HEK293 (cell line): ENCODE measurements around the gene C1orf21.

ENCODE experiments used
- CTCF ChIA-PET: fragments of 350-600 bp; formaldehyde crosslinking; extraction: SDS; loops from one replicate; lab custom pipeline; 2021; ENCODE audit warnings: antibody characterized with exemption; lab: Yijun Ruan, JAX
- POLR2A ChIA-PET: fragments of 300-600 bp; formaldehyde crosslinking; extraction: SDS; loops from one replicate; lab custom pipeline; 2020; ENCODE audit warnings: antibody characterized with exemption, inconsistent platforms; lab: Yijun Ruan, JAX
- H3K27ac ChIP-seq: fragments of 200-500 bp; sonication (Bioruptor generic); 2 replicates; pipeline ENCODE4 v1.5.1; 2014; ENCODE audit warnings: low read depth, low read length, control low read depth, inconsistent platforms; ENCODE audit errors: extremely low read depth
- H3K36me3 ChIP-seq, 2 experiments: fragments of 200-500 bp in 1 of 2; sonication (Bioruptor generic) in 1 of 2; 1 replicate in 1 of 2; 2 replicates in 1 of 2; pipeline ENCODE4 v1.5.1; 2014 to 2017; ENCODE audit warnings: inconsistent platforms in 2 of 2, low read length in 2 of 2; ENCODE audit not compliant: control insufficient read depth in 2 of 2, insufficient read depth in 1 of 2
- H3K4me1 ChIP-seq: fragments of 200-500 bp; sonication (Bioruptor generic); 2 replicates; pipeline ENCODE4 v1.5.1; 2014; ENCODE audit warnings: mild to moderate bottlenecking, low read length, inconsistent platforms; ENCODE audit not compliant: control insufficient read depth, insufficient read depth
- H3K4me3 ChIP-seq: 2 replicates; pipeline ENCODE4 v1.5.1; 2011; ENCODE audit warnings: low read depth, mild to moderate bottlenecking, control low read depth, low read length, moderate library complexity
- H3K9me3 ChIP-seq: fragments of 200-500 bp; sonication (Bioruptor generic); 2 replicates; pipeline ENCODE4 v1.5.1; 2014; ENCODE audit warnings: low read depth, low read length, inconsistent platforms; ENCODE audit not compliant: control insufficient read depth, insufficient read depth
- BCL11B ChIP-seq: fragments of 450-650 bp; formaldehyde crosslinking; IDR thresholded peaks from 2 replicates; pipeline ENCODE4 v1.5.1; 2016; ENCODE audit warnings: low read depth, missing biosample characterization, missing genetic modification characterization
- INSM2 ChIP-seq: fragments of 450-650 bp; formaldehyde crosslinking; IDR thresholded peaks from 2 replicates; pipeline ENCODE4 v1.5.1; 2016; ENCODE audit warnings: missing biosample characterization, missing genetic modification characterization
- TCF7L2 ChIP-seq: IDR thresholded peaks from 2 replicates; pipeline ENCODE4 v1.6.1; 2011; ENCODE audit warnings: low read depth, mild to moderate bottlenecking, inconsistent platforms, low read length, moderate library complexity, borderline replicate concordance
- ZBTB21 ChIP-seq: fragments of 450-650 bp; formaldehyde crosslinking; IDR thresholded peaks from 2 replicates; pipeline ENCODE4 v1.5.1; 2017; ENCODE audit warnings: missing biosample characterization, missing genetic modification characterization
- ZBTB44 ChIP-seq: fragments of 450-650 bp; IDR thresholded peaks from 2 replicates; pipeline ENCODE4 v1.5.1; 2018; ENCODE audit warnings: missing biosample characterization, mild to moderate bottlenecking, missing genetic modification characterization
- ZFHX2 ChIP-seq: fragments of 450-650 bp; formaldehyde crosslinking; conservative IDR thresholded peaks from 2 replicates; pipeline ENCODE4 v1.5.1; 2016; ENCODE audit warnings: missing biosample characterization, missing genetic modification characterization
- ZNF133 ChIP-seq: fragments of 450-650 bp; formaldehyde crosslinking; IDR thresholded peaks from 2 replicates; pipeline ENCODE4 v1.5.1; 2016; ENCODE audit warnings: missing biosample characterization, missing genetic modification characterization
- ZNF174 ChIP-seq: fragments of 450-650 bp; formaldehyde crosslinking; IDR thresholded peaks from 2 replicates; pipeline ENCODE4 v1.5.0; 2017; ENCODE audit warnings: missing biosample characterization, mild to moderate bottlenecking, missing genetic modification characterization
- ZNF221 ChIP-seq: fragments of 450-650 bp; formaldehyde crosslinking; IDR thresholded peaks from 2 replicates; pipeline ENCODE4 v1.5.1; 2017; ENCODE audit warnings: missing biosample characterization, missing genetic modification characterization, borderline replicate concordance
- ZNF23 ChIP-seq: fragments of 450-650 bp; formaldehyde crosslinking; IDR thresholded peaks from 2 replicates; pipeline ENCODE4 v1.5.1; 2016; ENCODE audit warnings: missing biosample characterization, missing genetic modification characterization, borderline replicate concordance
- ZNF280D ChIP-seq: fragments of 450-650 bp; formaldehyde crosslinking; IDR thresholded peaks from 2 replicates; pipeline ENCODE4 v1.5.1; 2016; ENCODE audit warnings: missing biosample characterization, missing genetic modification characterization
- ZNF292 ChIP-seq: fragments of 450-650 bp; formaldehyde crosslinking; IDR thresholded peaks from 2 replicates; pipeline ENCODE4 v1.5.1; 2016; ENCODE audit warnings: low read depth, missing biosample characterization, missing genetic modification characterization, borderline replicate concordance
- ZNF311 ChIP-seq: fragments of 450-650 bp; formaldehyde crosslinking; IDR thresholded peaks from 2 replicates; pipeline ENCODE4 v1.5.1; 2017; ENCODE audit warnings: missing biosample characterization, missing genetic modification characterization, borderline replicate concordance
- ZNF426 ChIP-seq: fragments of 450-650 bp; formaldehyde crosslinking; IDR thresholded peaks from 2 replicates; pipeline ENCODE4 v1.5.1; 2017; ENCODE audit warnings: missing biosample characterization, missing genetic modification characterization, mild to moderate bottlenecking, inconsistent platforms, moderate library complexity
- ZNF530 ChIP-seq: fragments of 450-650 bp; formaldehyde crosslinking; IDR thresholded peaks from 2 replicates; pipeline ENCODE4 v1.5.1; 2016; ENCODE audit warnings: low read depth, missing biosample characterization, missing genetic modification characterization
- ZNF549 ChIP-seq: fragments of 450-650 bp; IDR thresholded peaks from 2 replicates; pipeline ENCODE4 v1.5.1; 2018; ENCODE audit warnings: missing biosample characterization, missing genetic modification characterization, mild to moderate bottlenecking, inconsistent platforms, moderate library complexity
- ZNF585B ChIP-seq: fragments of 450-650 bp; formaldehyde crosslinking; IDR thresholded peaks from 2 replicates; pipeline ENCODE4 v1.5.1; 2016; ENCODE audit warnings: missing biosample characterization, missing genetic modification characterization
- ZNF621 ChIP-seq: fragments of 450-650 bp; formaldehyde crosslinking; IDR thresholded peaks from 2 replicates; pipeline ENCODE4 v1.5.1; 2017; ENCODE audit warnings: missing biosample characterization, missing genetic modification characterization
- ZNF626 ChIP-seq: fragments of 450-650 bp; sonication (Bioruptor Pico); formaldehyde crosslinking; IDR thresholded peaks from 2 replicates; pipeline ENCODE4 v1.5.1; 2018; ENCODE audit warnings: missing biosample characterization, missing genetic modification characterization, inconsistent platforms
- ZNF654 ChIP-seq: fragments of 450-650 bp; formaldehyde crosslinking; IDR thresholded peaks from 2 replicates; pipeline ENCODE4 v1.5.1; 2016; ENCODE audit warnings: low read depth, missing biosample characterization, missing genetic modification characterization
- ZNF677 ChIP-seq: fragments of 450-650 bp; IDR thresholded peaks from 2 replicates; pipeline ENCODE4 v1.5.0; 2018; ENCODE audit warnings: missing biosample characterization, mild to moderate bottlenecking, missing genetic modification characterization, moderate library complexity
- ZNF777 ChIP-seq: fragments of 450-650 bp; formaldehyde crosslinking; IDR thresholded peaks from 2 replicates; pipeline ENCODE4 v1.5.1; 2017; ENCODE audit warnings: missing biosample characterization, missing genetic modification characterization, borderline replicate concordance
- ZSCAN18 ChIP-seq: fragments of 450-650 bp; formaldehyde crosslinking; IDR thresholded peaks from 2 replicates; pipeline ENCODE4 v1.5.1; 2016; ENCODE audit warnings: missing biosample characterization, missing genetic modification characterization
- ZSCAN5A ChIP-seq: fragments of 450-650 bp; formaldehyde crosslinking; IDR thresholded peaks from 2 replicates; pipeline ENCODE4 v1.5.1; 2016; ENCODE audit warnings: missing biosample characterization, missing genetic modification characterization

C1orf21 gene

DNA sequence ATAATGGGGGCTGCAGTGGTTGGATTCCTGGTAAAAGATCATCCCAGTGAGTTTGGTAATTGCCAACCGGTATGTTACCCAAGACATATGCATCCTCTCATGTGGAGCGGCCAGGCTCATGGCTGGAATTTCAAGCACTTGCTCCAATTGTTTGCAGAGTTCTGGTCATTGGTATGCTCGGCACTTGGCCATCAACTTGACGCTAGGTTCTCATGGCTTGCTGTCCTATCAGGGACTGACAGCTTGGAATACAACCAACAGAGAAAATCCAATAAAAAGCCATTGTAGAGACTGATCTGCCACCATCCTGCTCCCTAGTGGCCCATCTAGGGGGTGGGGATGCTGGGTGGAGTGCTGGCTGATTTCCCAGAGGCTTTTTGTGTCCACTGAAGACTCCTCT, 247.0 kb downstream of the C1orf21 start:
- ChIA-PET POLR2A (no interaction called here), CTCF (interaction anchor here (0.7 kb wide), 1 partner anchor 185 kb away, joined by 3 read pairs; no protein-coding TSS in a partner anchor)
- no peak overlapping the region for H3K27ac ChIP-seq
- no peaks in the 10 kb centered on the region for H3K4me1 ChIP-seq
- TF ChIP-seq BCL11B (tag by site-specific recombination) = no peak
- no peak for TF ChIP-seq ZNF23 (tag by site-specific recombination)
- no peak for TF ChIP-seq ZNF133
- no peak for TF ChIP-seq ZNF221 (tag by site-specific recombination)
- TF ChIP-seq ZBTB44 (tag by site-specific recombination) = no peak
- TF ChIP-seq ZNF311 (tag by site-specific recombination) = no peak
- TF ChIP-seq ZNF530 = no peak
- TF ChIP-seq ZNF626 (tag by site-specific recombination) = no peak
- TF ChIP-seq ZNF621 (tag by site-specific recombination) = no peak
- no peak for TF ChIP-seq ZNF174
- TF ChIP-seq ZNF654 (tag by site-specific recombination) = no peak
- no peak for TF ChIP-seq ZNF549 (tag by site-specific recombination)
- TF ChIP-seq ZNF677 = no peak
- TF ChIP-seq ZNF426 (tag by site-specific recombination) = no peak
- no peak for TF ChIP-seq ZBTB21 (tag by site-specific recombination)
- no peak for TF ChIP-seq ZFHX2
- TF ChIP-seq TCF7L2 = no peak
- TF ChIP-seq ZNF280D (tag by site-specific recombination) = no peak
- TF ChIP-seq ZNF585B = no peak
- no peak for TF ChIP-seq ZSCAN18 (tag by site-specific recombination)
- H3K9me3 ChIP-seq = no peaks in the 10 kb centered on the region
- H3K36me3 ChIP-seq = no peaks in the 10 kb centered on the region
- H3K4me3 ChIP-seq = no peak overlapping the region

GRCh38 chr1:184634296-184634695, 247.5 kb downstream of the C1orf21 start:
- Histone ChIP-seq H3K4me3 (no peak overlapping the region), H3K27ac (no peak overlapping the region), H3K4me1 (no peaks in the 10 kb centered on the region), H3K36me3 (no peaks in the 10 kb centered on the region), H3K9me3 (no peaks in the 10 kb centered on the region)
- CTCF ChIA-PET = interaction anchor here (0.6 to 0.7 kb wide), 2 partner anchors 35 to 185 kb away, joined by 3 to 5 read pairs; no protein-coding TSS in a partner anchor
- TF ChIP-seq INSM2 (no peak), ZSCAN5A (tag by site-specific recombination) (no peak), ZNF777 (tag by site-specific recombination) (no peak), ZNF292 (tag by site-specific recombination) (no peak)
- POLR2A ChIA-PET = no interaction called here
